HG02981 (cell line): Measurements from ENCODE around the gene ATP5F1A.
A peak's percentile ranks its signal among the peaks of the same experiment; 100 is the strongest.

Experiments used
- ATAC-seq: cut with Tn5 transposase; IDR thresholded peaks from one replicate; pipeline ENCODE4 v1.9.1; 2021; ENCODE audit warnings: mild to moderate bottlenecking, moderate library complexity; ENCODE audit not compliant: unreplicated experiment

The ATP5F1A gene

DNA sequence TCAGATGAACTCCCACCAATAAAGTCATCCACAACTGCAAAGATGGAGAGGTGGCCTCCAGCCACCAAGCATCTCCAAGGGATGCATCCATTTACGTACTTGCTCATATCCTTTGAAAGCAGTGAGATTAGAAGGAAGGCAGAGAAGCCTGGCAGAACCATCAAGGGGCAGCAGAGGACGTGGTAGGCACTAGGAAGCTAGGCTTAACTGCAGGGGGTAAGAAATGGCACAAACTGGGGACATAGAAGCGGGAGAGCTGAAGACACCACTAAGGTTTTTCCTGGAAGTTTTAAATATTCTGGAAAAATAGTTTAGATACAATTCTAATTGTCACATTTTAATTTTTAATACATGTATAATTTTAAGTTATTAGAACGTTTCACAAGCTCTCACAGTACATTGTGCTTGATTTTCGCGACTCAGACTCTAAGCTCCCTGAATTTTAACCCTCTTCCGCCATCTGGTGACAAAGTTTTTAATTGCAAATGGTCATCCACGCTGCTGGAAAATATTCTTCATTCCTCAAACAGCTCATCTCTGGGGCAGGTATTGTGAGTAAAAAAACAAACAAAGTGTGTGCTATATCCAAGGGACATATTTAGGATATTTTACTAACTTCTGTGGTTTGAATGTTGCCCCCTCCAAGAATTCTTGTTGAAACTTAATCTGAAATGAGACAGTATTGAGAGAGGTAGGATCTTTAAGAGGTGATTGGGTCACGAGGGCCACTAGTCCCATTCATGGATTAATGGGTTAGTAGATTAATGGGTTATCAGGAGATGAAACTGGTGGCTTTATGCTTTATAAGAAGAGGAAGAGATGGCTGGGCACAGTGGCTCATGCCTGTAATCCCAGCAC is 24.4 kb downstream of the ATP5F1A start:
- no peak for ATAC-seq

DNA sequence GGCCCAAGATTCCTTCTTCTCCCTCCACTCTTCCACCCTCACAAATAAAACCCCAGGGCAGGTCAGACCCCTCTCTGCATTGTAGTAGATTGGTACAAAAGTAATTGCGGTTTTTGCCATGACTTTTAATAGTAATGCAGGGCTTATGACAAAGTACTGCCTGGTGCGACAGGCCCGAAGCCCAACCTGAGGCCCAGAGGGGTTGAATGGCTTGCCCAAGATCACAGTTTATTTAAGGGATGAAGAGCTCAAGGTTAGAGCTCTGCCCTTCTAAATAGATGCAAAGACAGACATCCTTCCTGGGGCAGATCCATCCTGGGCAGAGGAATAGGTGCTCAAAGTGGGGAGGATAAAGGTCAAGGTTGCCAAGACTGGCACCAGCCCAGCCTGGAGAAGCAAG is 25.1 kb downstream of the ATP5F1A start:
- no peak for ATAC-seq

DNA sequence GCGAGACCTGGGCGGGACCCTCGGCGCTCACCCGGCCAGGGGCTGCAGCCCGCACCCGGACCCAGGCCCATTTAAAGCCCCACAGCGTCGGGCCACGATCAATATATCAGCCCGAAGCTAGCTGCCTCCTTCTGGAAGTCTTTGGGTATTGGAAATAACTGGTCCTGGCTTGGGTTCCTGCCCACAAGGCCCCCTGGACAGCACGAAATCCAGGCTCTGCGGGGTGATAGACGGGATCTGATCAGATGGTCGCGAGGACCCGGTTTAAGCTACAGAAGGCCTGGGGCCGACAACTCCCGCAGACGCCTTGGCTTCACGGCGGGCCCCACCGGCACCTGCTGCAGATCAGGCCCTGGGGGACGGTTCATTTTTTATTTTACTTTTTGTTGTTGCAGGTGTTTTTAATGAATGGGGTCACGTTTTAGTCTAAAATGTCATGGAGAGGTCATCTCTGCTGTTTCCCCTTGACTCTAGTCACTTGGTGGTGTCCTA is 25.7 kb downstream of the ATP5F1A start:
- no peak for ATAC-seq

DNA sequence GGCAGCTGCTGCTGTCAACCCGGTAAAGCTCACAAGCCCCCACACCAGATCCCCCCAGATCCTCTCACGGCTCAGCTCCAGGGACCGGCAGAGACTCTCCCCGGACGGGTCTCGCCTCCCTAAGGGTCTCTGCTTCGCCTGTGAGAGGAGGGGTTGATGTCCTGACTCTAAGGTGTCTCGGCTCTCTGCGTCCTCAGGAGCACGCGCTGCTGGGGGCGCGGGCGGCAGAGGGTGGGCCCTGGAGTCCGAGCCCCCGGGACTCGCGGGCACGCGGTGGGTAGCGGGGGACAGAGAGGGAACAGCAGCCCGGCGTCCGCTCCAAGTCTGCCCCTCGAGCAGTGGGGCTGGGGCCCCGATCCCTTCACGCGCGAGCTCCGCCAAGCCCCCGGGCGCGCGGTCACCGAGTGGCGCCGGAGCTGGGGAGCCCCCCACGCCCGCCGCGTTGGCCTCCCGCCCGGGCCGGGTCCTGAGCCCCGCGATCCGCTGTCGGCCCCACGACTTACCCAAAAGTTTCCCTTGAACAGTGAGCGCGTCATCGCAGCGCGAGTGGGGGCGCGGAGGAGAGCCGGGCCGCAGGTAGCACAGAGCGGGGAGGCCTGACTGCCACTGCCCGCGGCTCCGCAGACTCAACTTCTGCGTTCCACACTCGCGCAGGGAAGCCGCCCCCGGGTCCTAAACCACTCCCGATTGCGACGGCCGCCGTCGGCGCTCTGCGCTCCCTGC is 26.3 kb downstream of the ATP5F1A start, which contains the start of gene PSTPIP2:
TSS of gene PSTPIP2 (minus strand) at position 608 of the 723 bp plus-strand sequence. CDS start at position 536, 72 bp downstream.
- ATAC-seq: peak; percentile 57

DNA sequence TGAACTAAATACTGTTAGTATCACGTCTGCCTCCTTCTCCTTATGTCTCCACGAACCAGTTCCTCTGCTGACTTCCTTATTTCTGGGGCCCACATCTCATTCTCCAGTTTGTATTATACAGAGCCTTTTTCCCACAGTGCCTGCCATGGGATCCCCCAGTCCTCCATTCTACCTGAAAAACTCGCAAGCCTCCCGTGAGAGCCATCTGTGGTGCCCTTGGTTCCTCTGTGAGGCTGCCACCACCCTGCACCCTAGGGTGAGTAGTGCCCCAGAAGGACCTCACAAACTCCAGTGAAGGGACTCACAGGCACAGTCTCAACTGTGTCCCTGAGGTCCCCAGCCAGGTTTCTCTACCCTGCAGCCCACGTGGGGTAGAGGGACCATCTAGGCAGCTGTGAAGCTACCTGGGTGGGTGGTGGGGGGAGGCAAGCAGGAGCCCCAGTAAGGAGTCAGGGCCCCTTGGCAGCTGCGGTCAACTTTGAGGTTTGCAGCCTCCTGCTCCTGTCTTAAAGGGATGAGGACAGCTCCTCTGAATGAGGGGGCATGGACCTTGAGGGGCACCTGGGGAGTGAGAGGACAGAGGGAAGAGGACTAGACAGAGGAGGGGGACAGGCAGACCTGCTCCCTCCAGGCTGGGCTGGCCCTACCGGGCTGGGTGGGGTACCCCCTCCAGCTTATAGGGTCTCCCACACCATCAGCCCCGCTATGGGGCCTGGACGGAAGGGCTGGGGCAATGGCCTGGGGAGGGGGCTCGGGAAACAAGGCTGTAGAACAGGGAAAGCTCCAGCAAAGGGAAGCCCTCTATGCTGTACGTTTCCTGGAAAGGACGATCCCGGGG is 27.1 kb downstream of the ATP5F1A start:
- ATAC-seq: peak; percentile 19

DNA sequence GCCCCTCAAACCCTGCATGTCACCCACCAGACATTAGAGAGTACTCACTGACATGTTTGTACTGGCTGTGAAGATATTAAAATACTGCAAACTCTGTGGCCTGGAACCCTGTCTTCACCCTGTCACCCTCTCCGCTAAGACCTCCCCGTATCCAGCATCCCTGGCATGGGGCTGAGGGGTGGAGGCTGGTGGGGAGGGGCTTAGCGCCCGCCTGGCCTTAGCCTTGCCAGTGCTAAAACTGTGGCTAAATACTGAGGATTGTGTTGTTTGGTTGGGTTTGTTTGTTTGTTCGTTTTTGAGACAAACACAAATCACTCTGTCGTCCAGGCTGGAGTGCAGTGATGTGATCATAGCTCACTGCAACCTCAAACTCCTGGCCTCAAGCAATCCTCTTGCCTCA is 27.9 kb downstream of the ATP5F1A start:
- ATAC-seq: no peak

DNA sequence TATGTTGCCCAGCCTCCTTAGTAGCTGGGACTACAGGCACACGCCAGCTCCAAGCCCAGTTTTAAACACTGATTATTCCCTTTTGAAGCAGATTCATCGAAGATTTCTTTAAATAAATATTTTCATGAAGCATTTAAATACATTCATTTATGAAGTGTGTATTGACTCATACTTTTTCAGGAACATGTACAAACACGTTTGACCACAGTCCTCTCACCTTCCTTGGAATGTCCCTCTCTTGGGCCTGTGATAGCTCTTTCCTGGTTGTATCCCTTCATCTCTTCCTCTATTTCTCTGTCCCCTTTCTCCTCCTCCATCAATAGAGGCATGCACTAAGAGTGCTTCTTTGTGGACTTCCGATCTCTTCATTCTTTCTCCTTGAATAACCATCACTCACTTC is 28.6 kb downstream of the ATP5F1A start:
- no peak for ATAC-seq

DNA sequence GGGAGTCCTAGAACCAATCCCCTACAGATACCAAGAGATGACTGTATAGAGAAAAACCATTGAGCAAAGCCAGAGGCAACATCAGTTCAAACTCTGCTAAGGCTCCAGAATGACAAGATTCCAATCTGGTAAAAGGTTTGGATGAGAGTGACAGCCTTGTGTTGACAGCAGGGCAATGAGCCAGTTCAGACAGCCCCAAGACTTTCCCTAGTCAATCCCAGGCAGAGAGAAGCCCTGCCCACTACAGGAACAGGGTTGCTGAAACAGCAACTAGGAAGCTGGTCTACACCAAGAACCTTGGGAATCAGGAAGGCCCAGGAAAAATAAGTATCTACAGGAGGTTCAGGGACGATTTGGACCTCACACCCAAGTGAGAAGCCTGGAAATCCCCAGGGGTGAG is 29.3 kb downstream of the ATP5F1A start:
- ATAC-seq: no peak

DNA sequence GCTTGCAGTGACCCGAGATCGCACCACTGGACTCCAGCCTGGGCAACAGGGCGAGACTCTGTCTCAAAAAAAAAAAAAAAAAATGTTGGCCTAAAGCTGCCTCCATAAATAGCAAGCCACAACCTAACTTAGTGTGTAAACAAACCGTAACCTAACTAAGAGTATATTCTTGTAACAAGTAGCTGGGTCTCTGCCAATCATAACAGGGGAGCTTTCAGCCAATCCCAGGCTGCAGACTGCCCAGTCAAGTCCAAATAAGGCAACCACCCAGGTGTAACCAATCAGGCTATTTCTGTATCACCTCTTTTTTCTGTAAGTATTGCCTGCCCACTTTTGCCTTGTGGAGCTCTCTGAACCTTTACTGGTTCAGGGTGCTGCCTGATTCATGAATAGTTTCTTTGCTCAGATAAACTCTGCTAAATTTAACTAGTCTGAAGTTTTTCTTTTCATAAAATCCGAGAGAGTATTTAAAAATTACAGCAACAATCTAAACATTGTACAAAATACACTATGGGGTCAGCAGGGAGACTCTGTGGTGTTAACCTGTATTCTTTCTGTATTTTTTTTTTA is 30.6 kb downstream of the ATP5F1A start:
- ATAC-seq: no peak

DNA sequence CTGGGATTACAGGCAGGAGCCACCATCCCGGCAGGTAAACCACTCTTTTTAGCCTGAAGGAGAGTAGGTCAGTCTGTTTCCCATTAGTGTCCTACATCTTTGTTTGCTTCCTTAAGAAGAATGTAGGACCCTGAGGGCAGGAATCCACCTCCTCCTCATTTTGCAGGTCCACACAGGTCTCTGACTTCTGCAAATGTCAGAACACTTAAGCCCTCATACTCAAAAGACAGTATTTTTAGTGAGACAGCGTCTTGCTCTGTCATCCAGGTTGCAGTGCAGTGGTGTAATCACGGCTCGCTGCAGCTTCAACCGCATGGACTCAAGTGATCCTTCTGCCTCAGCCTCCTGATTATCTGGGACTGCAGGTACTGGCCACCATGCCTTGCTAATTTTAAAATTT is 35.3 kb downstream of the ATP5F1A start:
- no peak for ATAC-seq

DNA sequence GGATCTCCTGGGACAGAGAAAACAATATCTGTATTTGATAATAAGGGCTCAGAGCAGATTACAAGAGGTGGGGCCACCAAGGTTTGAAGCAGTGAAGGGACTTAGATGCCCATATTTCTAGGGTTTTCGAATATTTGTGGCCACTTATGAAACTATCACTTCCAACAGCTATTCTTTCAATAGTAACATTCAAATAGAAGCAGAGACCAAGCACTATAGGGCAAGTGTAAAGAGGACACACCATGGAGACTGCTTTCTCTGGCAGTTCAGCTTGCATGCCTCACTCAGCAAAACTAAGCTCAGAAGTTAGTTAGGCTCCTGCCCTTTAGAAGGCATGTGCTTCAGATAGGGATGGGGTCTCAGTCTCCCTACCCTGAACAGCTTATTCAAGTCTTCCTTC is 36.3 kb downstream of the ATP5F1A start:
- no peak for ATAC-seq

DNA sequence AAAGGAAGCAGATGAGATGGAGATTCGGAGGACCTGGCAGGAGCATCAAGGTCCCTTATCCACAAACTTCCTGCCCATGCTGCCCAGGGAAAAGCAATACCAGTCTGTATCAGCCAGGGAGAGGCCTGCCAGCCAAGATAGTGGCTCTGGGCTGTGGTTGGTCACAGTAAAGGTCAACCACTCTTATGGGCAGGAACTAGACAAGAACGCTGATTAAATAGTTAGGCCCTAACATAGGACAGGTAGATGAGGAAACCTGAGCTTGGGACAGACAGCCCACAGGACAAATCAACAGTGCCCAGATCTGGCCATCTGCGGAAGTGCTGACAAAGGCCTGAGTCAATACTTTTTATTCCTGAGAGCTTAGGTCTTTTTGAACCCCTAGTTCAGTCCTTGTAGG is 36.7 kb downstream of the ATP5F1A start:
- ATAC-seq: no peak

DNA sequence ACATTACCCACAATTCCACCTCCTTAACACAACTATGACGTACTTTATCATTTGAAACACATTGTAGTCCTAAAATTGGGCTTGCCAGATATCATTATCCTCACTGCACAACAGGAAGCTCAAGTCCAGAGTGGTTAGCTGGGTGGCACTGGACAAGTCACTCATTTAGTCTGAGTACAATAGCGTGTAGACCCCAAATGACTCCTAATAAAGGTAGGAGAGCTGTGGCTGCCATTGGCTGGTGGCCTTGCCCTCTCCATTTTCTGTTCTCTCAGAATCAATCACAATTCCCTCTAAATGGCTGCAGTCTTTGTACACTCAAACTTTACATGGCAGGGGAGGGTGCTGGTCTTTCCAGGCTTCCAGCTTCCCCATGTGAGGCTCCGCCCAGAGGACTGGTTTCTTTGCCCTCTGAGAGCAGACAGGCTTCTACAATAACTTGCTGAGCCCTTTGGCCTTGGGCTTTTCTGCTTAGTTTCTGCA is 37.7 kb downstream of the ATP5F1A start:
- ATAC-seq: no peak

DNA sequence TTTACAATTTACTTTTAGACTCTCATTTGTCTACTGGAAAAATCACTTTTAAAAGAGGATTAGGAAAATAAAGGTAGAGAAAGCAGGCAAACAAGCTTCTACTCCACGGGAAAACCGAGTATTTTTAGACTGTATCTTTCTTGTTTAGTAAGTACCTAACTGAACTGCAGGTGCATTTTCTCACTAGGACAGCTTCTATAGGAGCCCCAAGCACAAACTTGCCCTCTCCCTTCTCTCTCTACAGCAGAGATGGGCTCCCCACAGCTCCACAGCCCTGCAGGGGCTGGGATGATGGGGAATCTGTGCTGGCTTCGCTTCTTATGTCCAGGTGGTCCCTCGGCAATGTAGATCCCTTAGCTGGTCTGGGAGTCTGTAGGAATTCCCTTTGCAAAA is 42.3 kb downstream of the ATP5F1A start:
- no peak for ATAC-seq

DNA sequence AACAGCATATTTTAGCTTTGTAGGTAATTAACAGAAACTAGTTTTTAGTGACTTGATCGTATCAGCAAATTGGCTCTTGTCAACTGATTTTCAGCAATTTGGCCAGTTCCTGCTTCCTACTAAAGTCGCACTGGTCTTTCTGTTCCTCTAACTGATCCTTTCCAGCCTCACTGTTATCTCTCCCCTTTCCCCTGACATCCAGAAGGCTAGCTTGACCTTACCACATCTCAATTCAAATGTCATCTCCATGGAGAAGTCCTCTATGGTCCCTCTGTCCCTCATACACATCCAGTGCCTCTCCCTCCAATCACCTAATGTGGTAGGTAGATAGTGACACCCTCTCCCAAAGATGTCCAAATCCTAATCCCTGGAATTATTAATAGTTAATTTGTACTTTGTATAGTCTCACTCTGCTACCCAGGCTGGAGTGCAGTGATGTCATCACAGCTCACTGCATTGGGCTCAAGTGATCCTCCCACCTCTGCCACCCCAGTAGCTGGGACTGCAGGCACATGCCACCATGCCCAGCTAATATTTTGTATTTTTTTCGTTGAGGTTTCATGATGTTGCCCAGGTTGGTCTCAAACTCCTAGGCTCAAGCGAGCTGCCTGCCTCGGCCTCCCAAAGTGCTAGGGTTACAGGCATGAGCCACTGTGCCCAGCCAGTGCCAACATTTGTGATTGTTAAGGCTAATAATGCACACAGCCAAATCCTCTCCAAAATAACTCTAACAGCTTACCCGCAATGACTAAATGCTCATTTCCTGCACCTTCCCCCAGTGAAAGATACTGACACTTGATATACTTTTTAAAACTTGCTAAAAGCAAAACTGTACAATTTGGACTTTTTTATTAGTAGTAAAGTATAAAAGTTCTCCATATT is 42.9 kb downstream of the ATP5F1A start:
- ATAC-seq: no peak

DNA sequence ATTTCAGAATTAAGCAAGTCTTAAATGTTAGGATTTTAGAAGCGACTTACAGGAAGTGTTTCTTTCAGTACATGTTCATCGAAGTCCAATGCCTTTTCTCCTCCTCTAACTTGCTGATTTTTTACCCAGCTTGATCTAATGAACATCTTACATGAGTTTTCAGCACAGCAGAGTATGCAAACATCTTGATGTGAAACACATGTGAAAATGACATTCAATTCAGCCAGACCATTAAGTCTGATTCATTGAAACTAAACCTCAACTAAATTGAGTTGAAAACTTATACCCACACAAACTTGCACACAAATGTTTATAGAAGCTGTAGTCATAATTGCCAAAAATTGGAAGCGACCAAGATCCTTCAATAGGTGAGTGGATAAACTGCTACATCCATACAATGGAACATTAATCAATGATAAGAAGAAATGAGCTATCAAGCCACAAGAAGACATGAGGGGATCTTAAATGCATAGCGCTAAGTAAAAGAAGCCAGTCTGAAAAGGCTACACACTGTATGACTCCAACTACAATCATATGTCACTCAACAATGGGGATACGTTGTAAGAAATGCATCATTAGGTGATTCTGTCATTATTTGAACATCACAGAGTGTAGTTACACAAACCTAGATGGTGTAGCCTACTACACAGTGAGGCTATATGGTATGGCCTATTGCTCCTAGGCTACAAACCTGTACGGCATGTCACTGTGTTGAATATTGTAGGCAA is 44.6 kb downstream of the ATP5F1A start:
- ATAC-seq: no peak

DNA sequence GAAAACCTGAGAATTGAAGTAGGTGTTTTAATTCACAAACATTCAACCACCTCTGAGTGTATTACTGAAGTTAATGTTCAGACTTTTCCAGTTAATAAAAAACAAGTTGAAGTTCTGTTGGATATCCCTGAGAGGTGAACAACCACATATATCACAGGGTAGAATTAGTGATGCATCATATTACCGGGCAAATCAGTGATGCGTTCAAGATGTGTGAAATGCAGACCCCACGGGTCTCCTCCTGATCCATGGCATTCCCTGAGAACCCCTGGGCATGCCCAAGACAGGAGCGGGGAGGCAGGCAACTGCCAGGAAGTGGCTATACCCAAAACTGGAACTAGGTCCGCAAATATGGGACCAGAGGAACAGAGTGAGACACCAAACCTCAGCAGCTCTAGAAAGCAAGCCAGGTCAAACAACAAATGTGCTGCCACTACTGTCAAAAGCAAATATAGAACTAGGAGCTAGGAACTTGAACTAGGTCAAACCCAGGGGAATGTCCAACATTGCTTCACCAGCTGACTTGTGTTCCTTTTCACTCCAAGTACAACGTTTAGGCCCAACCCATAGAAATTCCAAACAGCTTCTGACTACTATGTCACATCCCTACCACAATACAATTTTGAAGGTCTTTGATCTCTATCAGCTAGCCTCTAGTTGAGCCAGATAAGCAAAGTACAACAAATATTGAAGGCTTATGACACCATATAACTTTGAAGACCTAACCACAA is 46.2 kb downstream of the ATP5F1A start:
- ATAC-seq: no peak

DNA sequence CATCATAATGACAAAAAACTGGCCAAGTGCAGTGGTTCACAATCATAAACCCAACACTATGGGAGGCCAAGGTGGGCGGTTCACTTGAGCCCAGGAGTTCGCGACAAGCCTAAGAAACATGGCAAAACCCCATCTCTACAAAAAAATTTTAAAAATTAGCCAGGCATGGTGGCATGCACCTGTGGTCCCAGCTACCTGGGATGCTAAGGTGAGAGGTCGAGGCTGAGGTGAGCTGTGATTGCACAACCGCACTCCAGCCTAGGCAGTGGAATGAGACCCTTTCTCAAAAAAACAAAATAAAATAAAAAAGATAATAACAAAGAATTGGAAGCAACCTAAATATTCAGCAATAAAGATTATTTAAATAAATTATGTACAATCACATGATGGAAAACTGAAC is 47.8 kb downstream of the ATP5F1A start:
- ATAC-seq: no peak
